Stomach (tissue), 9 donors: ENCODE data around the gene TMEM178B. TPM values are rescaled to one million over a fixed set of nuclear protein-coding genes. Genes with fewer than 3 reads are reported as not detected.

ENCODE experiments used
- DNase-seq, 2 donors: peaks; one replicate each; pipeline versions ENCODE4 v3.0.0 to v3.0.0-alpha.2; 2013 to 2019
- H3K27ac ChIP-seq, 5 donors: fragments of 200-600 bp in 4 of 5; sonication (generic) in 4 of 5; one replicate each; pipeline ENCODE4 v1.5.1; 2013 to 2019; ENCODE audit warnings: mild to moderate bottlenecking in 1 of 5, moderate library complexity in 1 of 5
- H3K27me3 ChIP-seq, 3 donors: fragments of 200-600 bp; sonication (generic); one replicate each; pipeline ENCODE4 v1.5.1; 2017 to 2019; ENCODE audit warnings: mixed run types in 1 of 3
- H3K36me3 ChIP-seq, 4 donors: fragments of 200-600 bp; sonication (generic); 1 replicate in 3 of 4; 2 replicates in 1 of 4; pipeline ENCODE4 v1.5.1; 2016 to 2019
- H3K4me1 ChIP-seq, 4 donors: fragments of 200-600 bp; sonication (generic); one replicate each; pipeline ENCODE4 v1.5.1; 2016 to 2019
- H3K4me3 ChIP-seq, 4 donors: fragments of 200-600 bp; sonication (generic) in 3 of 4; one replicate each; pipeline ENCODE4 v1.5.1; 2016 to 2019; ENCODE audit warnings: mild to moderate bottlenecking in 1 of 4
- H3K9me3 ChIP-seq, 4 donors: fragments of 200-600 bp; sonication (generic); one replicate each; pipeline ENCODE4 v1.5.1; 2016 to 2019
- CTCF ChIP-seq, 7 experiments: fragments of 450-650 bp in 4 of 7; fragments of 200-600 bp in 3 of 7; sonication (generic) in 3 of 7; IDR thresholded peaks; one replicate each; pipeline ENCODE4 v1.5.1; 2016 to 2019; ENCODE audit warnings: antibody characterized with exemption in 7 of 7, control low read depth in 2 of 7, mild to moderate bottlenecking in 1 of 7
- EP300 ChIP-seq: sonication (generic); formaldehyde crosslinking; IDR thresholded peaks from one replicate; pipeline ENCODE4 v1.6.1; 2017; ENCODE audit warnings: antibody characterized with exemption
- POLR2A ChIP-seq, 4 donors: fragments of 450-650 bp; IDR thresholded peaks; one replicate each; pipeline ENCODE4 v1.6.1; 2016; ENCODE audit warnings: antibody characterized with exemption in 4 of 4, control low read depth in 2 of 4, mild to moderate bottlenecking in 1 of 4, moderate library complexity in 1 of 4
- POLR2AphosphoS5 ChIP-seq, 3 donors: sonication (generic); formaldehyde crosslinking; IDR thresholded peaks; one replicate each; pipeline ENCODE4 v1.6.1; 2016; ENCODE audit warnings: antibody characterized with exemption in 3 of 3
- WGBS, 5 donors: extraction: QIAGEN DNeasy Blood & Tissue Kit in 3 of 5; methylation state at CpG; one replicate each; pipeline versions ENCODE4 v1.1.5 to v1.1.7; 2013 to 2018; 5-methylcytosine and 5-hydroxymethylcytosine counted together
- intact Hi-C: fragments of 100-400 bp; cut with DNase I; formaldehyde crosslinking; loops from one replicate; pipeline ENCODE4 v1.15.1; 2023; ENCODE audit warnings: low total_unique reads
- polyA plus RNA-seq, 3 donors: library from polyadenylated mRNA; stranded (reverse); fragments of 200-250 nt; gene quantifications; one replicate each; pipeline ENCODE4 v1.2.3, GENCODE V29; 2013
- total RNA-seq, 5 donors: library from RNA; depleted of rRNA; stranded (reverse); fragments of >200 nt; gene quantifications; one replicate each; pipeline versions ENCODE4 v1.1.0 to v1.2.3, GENCODE V29; 2014 to 2016
- donor health status: healthy with polysubstance abuse.
- donor health status: Bipolar disorder and iron deficiency.
- donor health status: healthy.

TMEM178B gene
- total and polyA plus RNA-seq, 8 donors = under 0.01 to 1.7 (median 0.15) TPM; not detected in 3

- no peaks in the 10 kb centered on the region for H3K27me3 ChIP-seq
- TF ChIP-seq POLR2AphosphoS5 (IDR thresholded peaks at IDR 0.05) (no peak), POLR2A (IDR thresholded peaks at IDR 0.05) (no peak), EP300 (no peak), CTCF (IDR thresholded peaks at IDR 0.05) (no peak)
- DNase-seq = no peak
- intact Hi-C loops = no loop called here
- H3K9me3 ChIP-seq = no peaks in the 10 kb centered on the region
- H3K36me3 ChIP-seq = no peaks in the 10 kb centered on the region
- H3K4me3 ChIP-seq = no peak overlapping the region
- no peaks in the 10 kb centered on the region for H3K4me1 ChIP-seq
- H3K27ac ChIP-seq = no peak overlapping the region
- WGBS, 5 donors = 72 to 89% (median 82%) methylated on average over 2 of the region's 2 CpGs
Measured at GRCh38 chr7:141265668-141266067, 191.8 kb downstream of the TMEM178B start.

GRCh38 chr7:141268614-141269013 is 194.8 kb downstream of the TMEM178B start:
- DNase-seq = no peak
- no peak overlapping the region for H3K4me3 ChIP-seq
- 51 to 76% (median 53%) methylated on average over 3 of the region's 3 CpGs for WGBS, 5 donors
- no peaks in the 10 kb centered on the region for H3K4me1 ChIP-seq
- no peaks in the 10 kb centered on the region for H3K27me3 ChIP-seq
- TF ChIP-seq POLR2AphosphoS5 (IDR thresholded peaks at IDR 0.05) (no peak), EP300 (no peak), POLR2A (IDR thresholded peaks at IDR 0.05) (no peak), CTCF (IDR thresholded peaks at IDR 0.05) (no peak)
- no peaks in the 10 kb centered on the region for H3K36me3 ChIP-seq
- no peaks in the 10 kb centered on the region for H3K9me3 ChIP-seq
- H3K27ac ChIP-seq = no peak overlapping the region
- intact Hi-C loops = no loop called here

- no peak overlapping the region for H3K27ac ChIP-seq
- H3K27me3 ChIP-seq = no peaks in the 10 kb centered on the region
- no peaks in the 10 kb centered on the region for H3K9me3 ChIP-seq
- H3K4me1 ChIP-seq = no peaks in the 10 kb centered on the region
- H3K36me3 ChIP-seq = no peaks in the 10 kb centered on the region
- TF ChIP-seq POLR2A (IDR thresholded peaks at IDR 0.05) (no peak), POLR2AphosphoS5 (IDR thresholded peaks at IDR 0.05) (no peak), EP300 (no peak), CTCF (IDR thresholded peaks at IDR 0.05) (no peak)
- no peak for DNase-seq
- H3K4me3 ChIP-seq = no peak overlapping the region
- 67 to 89% (median 86%) methylated on average over 4 of the region's 4 CpGs for WGBS, 5 donors
- intact Hi-C loops = no loop called here
Measured at GRCh38 chr7:141271451-141271850, 197.6 kb downstream of the TMEM178B start.

- H3K27ac ChIP-seq = no peak overlapping the region
- H3K9me3 ChIP-seq = no peaks in the 10 kb centered on the region
- 56 to 78% (median 65%) methylated on average over 2 of the region's 2 CpGs for whole genome bisulfite sequencing, 5 donors
- H3K4me1 ChIP-seq = no peaks in the 10 kb centered on the region
- no peaks in the 10 kb centered on the region for H3K36me3 ChIP-seq
- H3K4me3 ChIP-seq = no peak overlapping the region
- TF ChIP-seq EP300 (no peak), POLR2AphosphoS5 (IDR thresholded peaks at IDR 0.05) (no peak), CTCF (IDR thresholded peaks at IDR 0.05) (no peak), POLR2A (IDR thresholded peaks at IDR 0.05) (no peak)
- intact Hi-C loops = no loop called here
- H3K27me3 ChIP-seq = no peaks in the 10 kb centered on the region
- DNase-seq = no peak
Measured at GRCh38 chr7:141272417-141272816, 198.6 kb downstream of the TMEM178B start.
